CD4-positive, alpha-beta T cell treated with Interleukin-12 subunit alpha and Interleukin-12 subunit beta, for 1 hour (primary cell): ENCODE data around the gene VAT1.

Source experiments
- DNase-seq: peaks from one replicate; pipeline ENCODE4 v3.0.0-alpha.2; 2020

VAT1 gene

DNA sequence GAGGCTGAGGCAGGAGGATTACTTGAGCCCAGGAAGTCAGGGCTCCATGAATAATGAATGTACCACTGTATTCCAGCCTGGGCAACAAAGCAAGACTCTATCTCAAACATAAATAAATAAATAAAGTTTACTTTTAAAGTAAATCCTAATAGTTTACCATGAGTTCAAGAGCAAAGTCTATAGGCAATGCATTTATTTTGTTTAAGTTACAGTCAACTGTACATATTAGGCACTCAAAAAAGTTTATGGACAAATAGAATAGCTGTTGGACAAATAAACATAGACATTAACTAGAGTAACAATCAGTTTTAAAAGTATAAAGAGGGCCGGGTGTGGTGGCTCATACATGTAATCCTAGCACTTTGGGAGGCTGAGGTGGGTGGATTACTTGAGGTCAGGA, 54.3 kb downstream of the VAT1 start:
- no peak for DNase-seq
